IPS DF 6.9 (cell line): Measurements from ENCODE around the gene TUBB2B.

Source experiments
- DNase-seq: peaks from one replicate; pipeline ENCODE4 v3.0.0-alpha.2; 2013; ENCODE audit warnings: low read depth, low spot score
- H3K27ac ChIP-seq: one replicate; pipeline ENCODE4 v1.5.1; 2013; ENCODE audit warnings: low read length, control low read depth
- H3K27me3 ChIP-seq: 2 replicates; pipeline ENCODE4 v1.6.1; 2013; ENCODE audit warnings: mild to moderate bottlenecking, low read length; ENCODE audit not compliant: control insufficient read depth, insufficient read depth
- H3K36me3 ChIP-seq: 2 replicates; pipeline ENCODE4 v1.6.1; 2013; ENCODE audit warnings: low read length; ENCODE audit not compliant: control insufficient read depth, insufficient read depth
- H3K4me1 ChIP-seq: 2 replicates; pipeline ENCODE4 v1.6.1; 2013; ENCODE audit warnings: low read length; ENCODE audit not compliant: control insufficient read depth, insufficient read depth
- H3K4me3 ChIP-seq: 2 replicates; pipeline ENCODE4 v1.5.1; 2013; ENCODE audit warnings: mild to moderate bottlenecking, low read length
- H3K9me3 ChIP-seq: 2 replicates; pipeline ENCODE4 v1.6.1; 2013; ENCODE audit warnings: low read length, inconsistent platforms; ENCODE audit not compliant: control insufficient read depth, insufficient read depth
- WGBS: extraction: QIAGEN DNeasy Blood & Tissue Kit; methylation state at CpG from one replicate; pipeline ENCODE4 v1.1.7; 2013; ENCODE audit warnings: mixed read lengths, missing lambda C conversion rate; ENCODE audit not compliant: insufficient read length, insufficient coverage; 5-methylcytosine and 5-hydroxymethylcytosine counted together

The TUBB2B gene

GRCh38 chr6:3258720-3259490 lies 31.5 kb upstream of the TUBB2B start, which contains the start of gene PSMG4:
TSS of gene PSMG4 (plus strand) at chr6:3258947. CDS start at chr6:3259023, 76 bp downstream.
- Histone ChIP-seq H3K27ac (no peak within 1 kb of the TSS), H3K4me3 (peak within 1 kb of the TSS; percentile 99), H3K27me3 (no peaks in the 10 kb centered on the region), H3K9me3 (no peaks in the 10 kb centered on the region), H3K36me3 (peaks cover 4% of the 10 kb centered on the region), H3K4me1 (no peaks in the 10 kb centered on the region; the same call in 1 of the 2 replicates)
- WGBS, result no CpG with 5 or more reads among the region's 80 CpGs
- peak; percentile 63 for DNase-seq

GRCh38 chr6:3258201-3258600 lies 30.7 kb upstream of the TUBB2B start:
- Histone ChIP-seq H3K27me3 (no peaks in the 10 kb centered on the region), H3K9me3 (no peaks in the 10 kb centered on the region), H3K36me3 (no peaks in the 10 kb centered on the region), H3K27ac (no peak overlapping the region), H3K4me3 (no peak overlapping the region), H3K4me1 (no peaks in the 10 kb centered on the region; the same call in 1 of the 2 replicates)
- no peak for DNase-seq
- no CpG with 5 or more reads among the region's 12 CpGs for WGBS

- Histone ChIP-seq H3K27me3 (no peaks in the 10 kb centered on the region), H3K4me1 (no peaks in the 10 kb centered on the region), H3K4me3 (no peak overlapping the region), H3K36me3 (no peaks in the 10 kb centered on the region), H3K27ac (no peak overlapping the region), H3K9me3 (no peaks in the 10 kb centered on the region)
- no peak for DNase-seq
- WGBS, result no CpG with 5 or more reads among the region's 40 CpGs
Observed at GRCh38 chr6:3253597-3253961, 26.1 kb upstream of the TUBB2B start.

- DNase-seq, result no peak
- Histone ChIP-seq H3K9me3 (no peaks in the 10 kb centered on the region), H3K4me1 (peaks cover 1% of the 10 kb centered on the region; the same call in 1 of the 2 replicates), H3K27ac (no peak overlapping the region), H3K36me3 (no peaks in the 10 kb centered on the region), H3K27me3 (no peaks in the 10 kb centered on the region), H3K4me3 (no peak overlapping the region)
- no CpG with 5 or more reads among the region's 22 CpGs for whole genome bisulfite sequencing
Observed at GRCh38 chr6:3252861-3253596, 25.6 kb upstream of the TUBB2B start.

GRCh38 chr6:3252369-3252768 lies 24.9 kb upstream of the TUBB2B start:
- peaks cover 2% of the 10 kb centered on the region; the same call in 1 of the 2 replicates for H3K4me1 ChIP-seq
- no CpG with 5 or more reads among the region's 10 CpGs for WGBS
- no peaks in the 10 kb centered on the region for H3K36me3 ChIP-seq

GRCh38 chr6:3251462-3252314 lies 24.2 kb upstream of the TUBB2B start:
- peaks cover 2% of the 10 kb centered on the region; the same call in 1 of the 2 replicates for H3K4me1 ChIP-seq
- H3K9me3 ChIP-seq, result no peaks in the 10 kb centered on the region
- no peak overlapping the region for H3K4me3 ChIP-seq
- no CpG with 5 or more reads among the region's 20 CpGs for WGBS
- no peak overlapping the region for H3K27ac ChIP-seq
- H3K36me3 ChIP-seq, result no peaks in the 10 kb centered on the region
- H3K27me3 ChIP-seq, result no peaks in the 10 kb centered on the region
- no peak for DNase-seq

More at GRCh38 chr6:3252369-3252768, 24.9 kb upstream of the TUBB2B start:
- H3K27me3 ChIP-seq, result no peaks in the 10 kb centered on the region
- no peak overlapping the region for H3K4me3 ChIP-seq
- no peaks in the 10 kb centered on the region for H3K9me3 ChIP-seq
- no peak overlapping the region for H3K27ac ChIP-seq
- no peak for DNase-seq

- no peaks in the 10 kb centered on the region for H3K36me3 ChIP-seq
- no peak overlapping the region for H3K27ac ChIP-seq
- H3K4me1 ChIP-seq, result peaks cover 2% of the 10 kb centered on the region; the same call in 1 of the 2 replicates
- H3K4me3 ChIP-seq, result no peak overlapping the region
- no peaks in the 10 kb centered on the region for H3K27me3 ChIP-seq
- H3K9me3 ChIP-seq, result no peaks in the 10 kb centered on the region
- WGBS, result no CpG with 5 or more reads among the region's 9 CpGs
- DNase-seq, result no peak
Observed at GRCh38 chr6:3250231-3250675, 22.8 kb upstream of the TUBB2B start.

- no CpG with 5 or more reads among the region's 3 CpGs for WGBS
- no peaks in the 10 kb centered on the region for H3K9me3 ChIP-seq
- H3K27ac ChIP-seq, result no peak overlapping the region
- no peaks in the 10 kb centered on the region for H3K36me3 ChIP-seq
- H3K27me3 ChIP-seq, result no peaks in the 10 kb centered on the region
- H3K4me1 ChIP-seq, result peaks cover 2% of the 10 kb centered on the region; the same call in 1 of the 2 replicates
- no peak overlapping the region for H3K4me3 ChIP-seq
- DNase-seq, result no peak
Observed at GRCh38 chr6:3249821-3250220, 22.4 kb upstream of the TUBB2B start.

GRCh38 chr6:3247255-3248146 lies 20.0 kb upstream of the TUBB2B start:
- WGBS, result no CpG with 5 or more reads among the region's 36 CpGs
- H3K4me1 ChIP-seq, result peaks cover 2% of the 10 kb centered on the region; the same call in 1 of the 2 replicates
- no peak overlapping the region for H3K4me3 ChIP-seq
- DNase-seq, result no peak
- no peak overlapping the region for H3K27ac ChIP-seq
- H3K36me3 ChIP-seq, result no peaks in the 10 kb centered on the region
- no peaks in the 10 kb centered on the region for H3K9me3 ChIP-seq
- no peaks in the 10 kb centered on the region for H3K27me3 ChIP-seq
